OCI-LY7 (cell line): Measurements from ENCODE around the gene COL18A1. TPM values are rescaled to one million over a fixed set of nuclear protein-coding genes. Genes with fewer than 3 reads are reported as not detected.

Experiments
- BruUV-seq: library from RNA; stranded (reverse); fragments of 400-500 nt; replicated peaks from 2 replicates; lab custom pipeline; 2021; lab: Mats Ljungman, UMichigan
- CTCF ChIA-PET: fragments of 300-600 bp; sonication (Branson Sonifier 250); formaldehyde crosslinking; loops from one replicate; lab custom pipeline; 2022; ENCODE audit warnings: antibody characterized with exemption; ENCODE audit not compliant: unreplicated experiment; lab: Charles Lee
- POLR2A ChIA-PET: fragments of 300-600 bp; sonication (Branson Sonifier 250); formaldehyde crosslinking; loops from one replicate; lab custom pipeline; 2022; ENCODE audit warnings: antibody characterized with exemption; lab: Charles Lee
- DNase-seq: peaks from one replicate; pipeline ENCODE4 v3.0.0-alpha.2; 2015; ENCODE audit warnings: low spot score
- H2AFZ ChIP-seq: fragments of 200-600 bp; sonication (generic), shearing (Covaris generic); 2 replicates; pipeline ENCODE4 v1.6.1; 2014; ENCODE audit warnings: mild to moderate bottlenecking, antibody characterized with exemption, low read length, moderate library complexity
- H3K27ac ChIP-seq: fragments of 200-600 bp; sonication (generic); 2 replicates; pipeline ENCODE4 v1.5.1; 2014; ENCODE audit warnings: mixed run types, low read depth, mild to moderate bottlenecking, moderate library complexity, low read length, inconsistent platforms; ENCODE audit not compliant: poor library complexity, severe bottlenecking
- H3K36me3 ChIP-seq: fragments of 200-600 bp; sonication (generic); 2 replicates; pipeline ENCODE4 v1.6.1; 2014; ENCODE audit warnings: mild to moderate bottlenecking, antibody characterized with exemption, low read length, moderate library complexity, mixed read lengths; ENCODE audit not compliant: insufficient read depth
- H3K4me1 ChIP-seq: fragments of 200-600 bp; sonication (generic); 2 replicates; pipeline ENCODE4 v1.5.1; 2014; ENCODE audit warnings: mild to moderate bottlenecking, low read length; ENCODE audit not compliant: insufficient read depth, poor library complexity, severe bottlenecking
- H3K4me2 ChIP-seq: fragments of 200-600 bp; sonication (generic); 2 replicates; pipeline ENCODE4 v1.6.1; 2014; ENCODE audit warnings: mild to moderate bottlenecking, low read length
- H3K4me3 ChIP-seq: fragments of 200-600 bp; sonication (generic); 2 replicates; pipeline ENCODE4 v1.5.1; 2014; ENCODE audit warnings: mild to moderate bottlenecking, low read depth, low read length; ENCODE audit not compliant: poor library complexity, severe bottlenecking
- H3K79me2 ChIP-seq: fragments of 200-600 bp; sonication (generic); 2 replicates; pipeline ENCODE4 v1.6.1; 2016; ENCODE audit warnings: low read depth, mild to moderate bottlenecking, low read length, moderate library complexity, mixed read lengths; ENCODE audit not compliant: insufficient read depth
- H3K9me2 ChIP-seq: fragments of 200-600 bp; sonication (generic); 2 replicates; pipeline ENCODE4 v1.6.1; 2016; ENCODE audit warnings: mild to moderate bottlenecking, low read length, mixed read lengths; ENCODE audit not compliant: insufficient read depth
- H3K9me3 ChIP-seq: fragments of 200-600 bp; sonication (generic); 2 replicates; pipeline ENCODE4 v1.6.1; 2014; ENCODE audit warnings: mild to moderate bottlenecking, mixed run types, low read length, mixed read lengths
- H4K20me1 ChIP-seq: fragments of 200-600 bp; sonication (generic); 2 replicates; pipeline ENCODE4 v1.6.1; 2014; ENCODE audit warnings: mild to moderate bottlenecking, antibody characterized with exemption, low read length, moderate library complexity, mixed read lengths; ENCODE audit not compliant: insufficient read depth
- EZH2phosphoT487 ChIP-seq: fragments of 200-600 bp; sonication (generic); IDR thresholded peaks from 2 replicates; pipeline ENCODE4 v1.6.1; 2018; ENCODE audit warnings: low read depth, borderline replicate concordance, mild to moderate bottlenecking, mixed run types, antibody characterized with exemption, low read length, moderate library complexity, mixed read lengths
- intact Hi-C: fragments of 100-400 bp; cut with micrococcal nuclease; formaldehyde crosslinking; loops from one replicate; pipeline ENCODE4 v1.10.0; 2022; ENCODE audit not compliant: unreplicated experiment
- total RNA-seq, 2 experiments: library from RNA; depleted of rRNA in 1 of 2; stranded (reverse); fragments of >200 nt in 1 of 2; shearing (Covaris generic) in 1 of 2; gene quantifications; 2 replicates each; pipeline ENCODE4 v1.2.3, GENCODE V29; 2014 to 2022
- TF ChIP-seq, protein P1 (sequence below): fragments of 200-600 bp; sonication (generic); conservative IDR thresholded peaks from 2 replicates; pipeline ENCODE4 v1.5.1; 2014; ENCODE audit warnings: mild to moderate bottlenecking, antibody characterized with exemption, low read length, moderate library complexity, mixed read lengths

COL18A1 gene
- total RNA-seq, 2 experiments from 2014 or later = 0.23 to 7.4 TPM

DNA sequence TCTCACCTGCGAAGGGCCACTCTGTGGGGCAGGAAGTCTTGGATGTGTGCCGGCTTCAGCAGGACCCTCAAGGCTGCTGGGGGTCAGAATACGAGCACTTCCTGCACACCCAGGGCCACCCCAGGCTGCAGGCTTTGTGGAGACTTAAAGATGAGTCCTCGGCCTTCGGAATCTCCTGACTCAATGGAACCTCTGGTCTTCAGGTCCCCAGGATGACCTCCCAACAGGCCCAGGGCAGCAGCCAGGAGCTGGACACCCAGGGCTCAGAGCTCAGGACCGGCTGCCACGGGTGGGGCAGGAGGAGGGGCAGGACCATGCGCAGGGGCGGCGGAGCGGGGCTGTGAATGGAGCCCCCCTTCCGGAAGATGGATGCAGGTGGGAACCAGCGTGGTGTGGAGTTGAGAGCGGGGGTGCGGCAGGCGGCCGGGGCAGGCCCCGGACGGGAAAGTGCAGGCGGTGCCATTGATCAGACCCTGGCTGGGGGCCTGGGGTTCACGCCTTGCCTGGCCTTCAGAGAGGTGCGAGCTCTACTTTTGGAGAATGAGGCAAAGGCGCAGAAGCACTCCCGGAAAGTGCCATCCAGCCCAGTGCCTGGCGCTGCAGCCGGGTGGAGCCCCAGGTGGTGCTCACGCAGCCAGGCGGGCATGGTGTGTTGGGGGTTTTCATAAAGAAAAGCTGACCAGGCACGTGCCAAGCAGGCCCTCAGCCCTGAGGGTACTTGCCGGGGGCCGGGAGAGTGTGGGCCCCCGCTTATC lies 10.4 kb downstream of the COL18A1 start:
- Histone ChIP-seq H3K36me3 (no peaks in the 10 kb centered on the region), H3K4me1 (no peaks in the 10 kb centered on the region), H3K79me2 (no peaks in the 10 kb centered on the region), H3K9me2 (no peaks in the 10 kb centered on the region), H3K27ac (no peak overlapping the region), H3K4me2 (no peak overlapping the region), H3K9me3 (no peaks in the 10 kb centered on the region), H4K20me1 (no peaks in the 10 kb centered on the region), H2AFZ (no peak overlapping the region), H3K4me3 (no peak overlapping the region)
- DNase-seq = no peak
- CTCF ChIA-PET = no interaction called here
- POLR2A ChIA-PET = no interaction called here
- intact Hi-C loops = no loop called here
- TF ChIP-seq, protein P1, sequence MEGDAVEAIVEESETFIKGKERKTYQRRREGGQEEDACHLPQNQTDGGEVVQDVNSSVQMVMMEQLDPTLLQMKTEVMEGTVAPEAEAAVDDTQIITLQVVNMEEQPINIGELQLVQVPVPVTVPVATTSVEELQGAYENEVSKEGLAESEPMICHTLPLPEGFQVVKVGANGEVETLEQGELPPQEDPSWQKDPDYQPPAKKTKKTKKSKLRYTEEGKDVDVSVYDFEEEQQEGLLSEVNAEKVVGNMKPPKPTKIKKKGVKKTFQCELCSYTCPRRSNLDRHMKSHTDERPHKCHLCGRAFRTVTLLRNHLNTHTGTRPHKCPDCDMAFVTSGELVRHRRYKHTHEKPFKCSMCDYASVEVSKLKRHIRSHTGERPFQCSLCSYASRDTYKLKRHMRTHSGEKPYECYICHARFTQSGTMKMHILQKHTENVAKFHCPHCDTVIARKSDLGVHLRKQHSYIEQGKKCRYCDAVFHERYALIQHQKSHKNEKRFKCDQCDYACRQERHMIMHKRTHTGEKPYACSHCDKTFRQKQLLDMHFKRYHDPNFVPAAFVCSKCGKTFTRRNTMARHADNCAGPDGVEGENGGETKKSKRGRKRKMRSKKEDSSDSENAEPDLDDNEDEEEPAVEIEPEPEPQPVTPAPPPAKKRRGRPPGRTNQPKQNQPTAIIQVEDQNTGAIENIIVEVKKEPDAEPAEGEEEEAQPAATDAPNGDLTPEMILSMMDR = no peak
- TF ChIP-seq EZH2phosphoT487 = no peak
- no TSS peak for BruUV-seq

DNA sequence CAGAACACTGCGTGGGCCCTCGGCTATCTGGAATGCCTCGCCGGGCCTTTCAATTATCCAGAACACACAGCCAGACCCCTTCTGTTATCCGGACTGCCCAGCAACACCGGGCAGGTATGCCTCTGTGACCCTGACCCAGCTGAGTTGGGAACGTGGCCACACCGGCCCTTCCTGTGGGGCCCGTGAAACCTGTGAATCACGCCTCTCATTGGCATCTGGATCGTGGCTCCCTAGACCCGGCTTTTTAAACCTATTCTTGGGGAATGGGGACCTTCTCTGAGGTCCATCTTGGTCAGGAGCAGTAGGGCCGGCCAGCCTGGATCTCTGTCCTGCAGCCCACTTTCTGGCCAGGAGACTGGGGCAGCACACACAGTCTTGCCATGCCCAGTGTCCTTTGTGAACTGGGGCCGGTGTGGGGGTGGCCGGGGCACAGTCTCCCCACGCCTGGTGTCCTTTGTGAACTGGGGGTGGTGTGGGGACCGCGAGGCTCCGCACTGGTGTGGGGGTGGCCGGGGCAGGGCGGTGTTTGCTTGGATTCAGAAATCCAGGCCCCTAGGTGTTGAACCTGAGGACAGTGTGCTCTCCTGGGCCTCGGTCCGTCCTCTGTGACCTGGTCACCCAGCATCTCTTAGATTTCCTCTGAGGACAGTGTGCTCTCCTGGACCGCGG lies 11.1 kb downstream of the COL18A1 start:
- no peak overlapping the region for H3K4me2 ChIP-seq
- no peaks in the 10 kb centered on the region for H3K36me3 ChIP-seq
- H3K9me3 ChIP-seq = no peaks in the 10 kb centered on the region
- ChIA-PET CTCF (no interaction called here), POLR2A (no interaction called here)
- H3K4me3 ChIP-seq = no peak overlapping the region
- H4K20me1 ChIP-seq = no peaks in the 10 kb centered on the region
- no peak for DNase-seq
- no peak overlapping the region for H3K27ac ChIP-seq
- intact Hi-C loops = no loop called here
- no peaks in the 10 kb centered on the region for H3K79me2 ChIP-seq
- H3K4me1 ChIP-seq = no peaks in the 10 kb centered on the region
- H2AFZ ChIP-seq = no peak overlapping the region
- BruUV-seq = no TSS peak
- TF ChIP-seq, protein P1 = no peak
- no peak for TF ChIP-seq EZH2phosphoT487
- H3K9me2 ChIP-seq = no peaks in the 10 kb centered on the region

DNA sequence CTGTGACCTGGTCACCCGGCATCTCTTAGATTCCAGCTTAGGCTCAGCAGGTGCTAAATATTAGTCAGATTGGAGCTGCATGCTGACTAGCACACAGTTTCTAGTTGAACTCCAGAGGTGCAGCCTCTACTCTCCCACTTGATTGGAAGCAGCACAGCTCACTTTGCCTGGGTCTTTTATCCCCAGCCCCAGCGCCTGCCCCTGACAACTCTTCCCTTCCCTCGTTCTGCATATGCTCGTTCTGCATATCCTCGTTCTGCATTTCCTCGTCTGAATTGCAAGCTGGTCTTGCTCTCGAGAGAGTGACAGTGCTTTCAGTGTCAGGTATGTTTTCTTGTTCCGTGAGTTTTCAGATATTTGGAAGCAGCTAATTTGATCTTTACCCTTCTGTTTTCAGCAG lies 11.7 kb downstream of the COL18A1 start:
- Histone ChIP-seq H3K4me1 (no peaks in the 10 kb centered on the region), H4K20me1 (no peaks in the 10 kb centered on the region), H3K36me3 (no peaks in the 10 kb centered on the region), H2AFZ (no peak overlapping the region), H3K79me2 (no peaks in the 10 kb centered on the region), H3K4me3 (no peak overlapping the region), H3K9me3 (no peaks in the 10 kb centered on the region), H3K9me2 (no peaks in the 10 kb centered on the region), H3K4me2 (no peak overlapping the region), H3K27ac (no peak overlapping the region)
- no peak for DNase-seq
- intact Hi-C loops = no loop called here
- CTCF ChIA-PET = no interaction called here
- BruUV-seq = no TSS peak
- POLR2A ChIA-PET = no interaction called here
- TF ChIP-seq, protein P1 = no peak
- no peak for TF ChIP-seq EZH2phosphoT487
